ENCODE data around the gene TRAM2.

The TRAM2 gene

DNA sequence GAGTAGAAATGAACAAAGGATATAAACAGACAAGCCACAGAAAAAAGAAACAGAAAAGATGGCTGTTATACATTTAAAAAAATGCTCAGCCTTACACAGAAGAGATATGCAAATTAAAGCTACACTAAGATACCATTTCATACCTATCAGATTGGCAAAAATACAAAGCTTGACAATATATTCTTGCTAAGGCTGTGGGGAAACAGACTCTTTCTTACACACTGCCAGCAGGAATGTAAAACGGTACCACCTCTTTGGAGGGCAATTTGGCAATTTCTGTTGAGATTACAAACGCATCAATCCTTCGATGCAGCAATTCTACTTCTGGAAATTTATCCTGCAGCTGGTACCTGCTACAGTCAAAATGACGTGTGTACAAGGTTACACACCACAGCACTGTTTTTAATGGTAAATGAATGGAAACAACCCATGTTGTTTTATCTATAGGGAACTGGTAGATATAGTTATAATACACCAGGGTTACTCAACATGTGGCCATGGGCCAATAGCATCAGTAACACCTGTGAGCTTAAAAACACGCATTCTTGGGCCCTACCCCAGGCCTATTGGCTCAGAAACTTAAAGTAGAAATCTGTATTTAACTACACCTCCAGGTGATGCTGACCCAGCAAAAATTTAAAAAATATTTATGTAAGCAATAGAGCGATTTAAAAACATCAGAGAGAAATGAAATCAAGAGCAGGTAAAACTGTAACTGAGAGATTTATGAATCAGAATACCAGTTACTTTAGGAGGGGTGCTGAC, 53.3 kb downstream of the TRAM2 start:
- DNase-seq = no peak

DNA sequence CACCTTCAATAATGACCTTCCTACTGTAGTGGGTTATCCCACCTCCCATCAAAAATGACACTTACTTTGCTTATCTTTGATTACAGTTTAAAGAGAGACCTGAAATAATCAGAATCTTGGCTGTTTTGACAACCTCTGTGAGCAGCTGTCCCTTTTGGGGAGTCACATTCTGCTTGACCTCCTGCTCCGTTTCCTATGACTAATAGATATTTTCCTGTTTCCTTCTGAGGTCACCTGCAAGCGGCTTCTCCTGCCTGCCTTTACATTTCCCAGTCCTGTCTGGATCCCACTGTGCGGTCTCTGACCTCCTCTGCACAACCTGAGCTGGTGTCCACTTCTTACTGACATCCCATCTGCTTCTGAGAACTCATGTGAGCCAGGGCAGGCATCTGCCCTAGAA, 54.2 kb downstream of the TRAM2 start:
- DNase-seq = no peak

DNA sequence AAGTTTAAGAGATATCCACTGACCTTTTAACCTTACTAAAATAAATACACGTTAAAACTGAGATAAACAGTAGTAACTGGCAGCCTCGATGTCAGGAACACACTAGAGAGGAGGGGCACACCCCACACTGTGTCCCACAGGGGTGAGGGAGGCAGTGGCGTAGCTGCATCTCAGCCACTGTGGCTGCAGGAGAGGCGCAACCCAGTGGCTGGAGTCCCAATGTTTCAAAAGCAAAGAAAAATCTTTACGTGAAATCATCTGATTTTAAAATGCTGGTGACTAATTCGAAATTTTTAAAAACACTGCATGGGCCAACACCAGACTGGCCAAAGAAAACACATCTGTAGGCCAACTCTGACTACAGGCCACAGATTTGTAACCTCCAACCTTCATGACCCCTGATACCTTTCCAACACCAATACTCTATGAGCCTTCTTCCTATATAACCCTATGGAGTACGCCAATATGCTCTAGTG, 54.7 kb downstream of the TRAM2 start:
- DNase-seq = no peak

DNA sequence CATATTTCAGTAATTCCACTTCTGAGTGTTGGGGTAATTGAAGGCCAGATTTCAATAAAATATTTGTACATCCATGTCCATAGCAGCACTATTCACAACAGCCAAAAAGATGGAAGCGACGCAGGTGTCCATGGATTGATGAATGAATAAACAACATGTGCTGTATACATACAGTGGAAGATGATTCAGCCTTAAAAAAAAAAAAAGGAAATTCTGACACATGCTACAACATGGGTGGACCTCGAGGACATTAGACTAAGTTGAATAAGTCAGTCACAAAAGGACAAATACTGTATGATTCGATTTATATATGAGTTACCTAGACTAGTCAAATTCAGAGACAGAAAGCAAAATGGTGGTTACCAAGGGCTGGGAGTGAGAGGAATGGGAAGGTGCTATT, 57.2 kb downstream of the TRAM2 start:
- no peak for DNase-seq

DNA sequence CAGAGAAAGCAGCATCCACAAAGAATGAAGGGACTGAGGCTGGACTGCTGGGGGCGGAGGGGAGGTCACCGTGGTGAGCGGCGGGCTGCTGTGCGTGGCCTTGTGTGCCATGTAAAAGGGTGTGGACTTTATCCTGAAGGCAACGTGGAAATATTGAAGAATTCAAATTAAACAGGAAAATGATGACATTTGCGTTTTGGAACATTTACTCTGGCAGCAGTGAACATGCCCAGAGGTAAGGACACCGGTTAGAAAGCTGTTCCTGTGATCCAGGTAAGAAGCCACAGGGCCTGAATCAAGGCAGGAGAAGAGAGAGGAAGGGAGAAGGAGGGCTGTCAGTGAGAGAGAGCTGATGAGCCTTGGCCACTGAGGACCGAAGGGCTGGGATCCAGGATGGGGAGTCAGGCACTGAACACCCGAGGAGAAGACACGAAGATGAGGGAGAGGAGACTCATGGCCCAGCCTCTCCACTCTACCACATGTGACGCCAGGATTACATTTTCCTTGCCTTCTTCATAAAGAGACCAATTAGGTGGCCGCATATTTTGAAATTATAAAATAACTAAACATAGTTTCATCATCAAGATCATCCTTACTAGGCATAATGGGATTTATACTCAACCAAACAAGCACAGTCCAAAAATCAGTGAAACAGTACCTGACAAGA, 58.4 kb downstream of the TRAM2 start:
- DNase-seq = no peak

DNA sequence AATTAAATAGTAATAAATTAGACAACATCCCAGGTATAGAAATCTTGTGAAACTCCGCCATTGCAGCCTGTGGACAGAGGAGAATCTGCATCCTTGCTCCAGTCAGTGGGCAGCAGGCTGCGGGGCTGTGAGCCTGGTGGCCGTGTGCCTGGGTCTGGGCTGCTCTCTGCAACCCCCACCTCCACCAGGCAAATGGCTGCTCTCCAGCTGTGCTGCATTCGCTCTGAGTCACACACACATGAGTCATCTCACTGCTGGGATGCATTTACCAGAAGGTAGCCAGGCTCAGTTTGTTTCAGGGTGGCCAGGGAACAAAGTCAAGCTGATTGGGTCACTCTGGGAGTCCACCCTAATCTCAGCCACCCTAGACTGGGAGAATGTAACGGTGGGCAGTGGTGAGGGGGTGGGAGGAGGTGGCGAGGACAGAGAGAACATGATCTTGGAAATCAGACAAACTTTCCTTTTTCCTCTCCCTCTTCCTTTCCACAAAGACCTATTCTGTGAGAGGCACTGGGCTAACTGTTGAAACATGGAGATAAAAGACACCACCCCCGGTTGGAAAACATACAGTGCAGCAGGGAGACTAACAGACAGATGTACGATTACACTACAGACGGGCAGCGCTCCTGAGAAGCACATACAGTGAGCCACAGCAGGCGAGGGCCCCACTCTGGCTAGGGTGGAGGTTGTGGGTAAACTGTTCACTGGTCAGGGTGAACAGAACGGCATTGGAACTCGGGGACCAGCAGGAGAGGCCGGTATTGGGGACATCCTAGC, 59.2 kb downstream of the TRAM2 start:
- peak; percentile 9 for DNase-seq

DNA sequence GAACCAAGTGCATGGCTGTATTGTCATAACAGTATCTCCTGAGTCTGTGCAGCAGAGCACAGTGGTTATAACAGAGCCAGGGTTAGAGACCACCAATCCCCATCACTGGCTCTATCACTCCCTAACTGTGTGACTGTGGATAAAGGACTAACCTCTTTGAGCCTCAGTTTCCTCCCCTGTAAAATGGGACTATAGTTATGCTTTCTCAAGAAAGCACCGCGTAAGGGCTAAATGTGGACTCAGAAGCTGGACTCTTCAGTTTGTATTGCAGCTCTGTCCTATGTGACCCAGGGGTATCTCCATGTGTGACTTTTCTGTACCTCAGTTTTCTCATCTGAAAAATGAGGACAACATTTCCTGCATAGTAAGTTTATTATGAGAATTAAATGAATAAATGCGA, 59.9 kb downstream of the TRAM2 start:
- DNase-seq = no peak

DNA sequence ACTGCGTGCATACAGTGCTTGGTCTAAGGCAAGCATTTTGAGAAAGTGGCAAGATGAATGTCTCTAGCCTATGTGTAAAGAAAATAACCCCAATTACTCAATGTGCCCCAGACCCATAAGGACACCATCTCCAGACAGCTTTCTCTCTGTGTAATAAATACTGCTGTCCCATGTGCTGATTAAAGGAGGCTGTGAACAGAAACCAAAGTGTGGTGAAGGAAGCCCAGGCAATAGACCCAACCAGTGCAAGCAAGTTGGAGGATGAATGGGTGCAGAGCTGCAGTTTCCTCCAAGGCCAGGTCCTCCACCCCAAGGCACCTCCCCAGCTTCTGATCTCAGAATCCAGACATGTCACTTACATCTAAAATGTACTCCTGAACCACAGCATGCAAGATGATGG, 60.6 kb downstream of the TRAM2 start:
- DNase-seq = no peak

DNA sequence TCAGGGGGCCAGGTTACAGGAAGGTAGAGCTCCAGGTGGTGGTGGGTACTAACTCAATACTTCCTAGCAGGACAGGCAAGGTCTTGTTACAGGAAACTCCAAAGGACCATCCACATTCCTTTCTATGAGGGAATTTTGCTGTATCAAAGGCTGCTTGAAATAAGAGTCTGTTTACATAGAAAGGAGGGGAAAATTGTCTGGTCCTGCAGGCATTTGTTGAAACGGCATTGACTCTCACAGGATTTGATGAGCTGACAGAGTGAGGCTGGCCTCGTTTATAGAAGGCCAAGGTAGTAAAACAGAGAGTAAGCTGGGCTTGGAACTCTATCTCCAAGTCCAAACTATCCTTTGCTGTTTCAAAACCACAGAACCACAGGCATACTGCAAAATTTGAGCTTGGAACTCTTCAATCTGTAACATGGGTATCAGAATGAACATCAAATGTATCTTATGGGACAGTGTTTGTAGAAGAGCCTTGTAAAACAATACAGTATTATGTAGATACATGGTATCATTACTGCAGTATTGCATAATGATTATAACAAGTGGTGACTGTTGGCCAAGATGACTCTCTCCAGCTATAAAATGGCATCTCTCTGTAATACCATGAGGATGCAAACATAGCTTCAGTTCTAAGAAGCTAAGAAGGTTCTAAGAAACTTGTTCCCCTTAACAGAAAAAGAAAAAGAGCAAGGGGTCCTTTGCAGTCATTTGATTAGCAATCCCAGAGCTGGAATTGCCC, 61.5 kb downstream of the TRAM2 start:
- DNase-seq = no peak

DNA sequence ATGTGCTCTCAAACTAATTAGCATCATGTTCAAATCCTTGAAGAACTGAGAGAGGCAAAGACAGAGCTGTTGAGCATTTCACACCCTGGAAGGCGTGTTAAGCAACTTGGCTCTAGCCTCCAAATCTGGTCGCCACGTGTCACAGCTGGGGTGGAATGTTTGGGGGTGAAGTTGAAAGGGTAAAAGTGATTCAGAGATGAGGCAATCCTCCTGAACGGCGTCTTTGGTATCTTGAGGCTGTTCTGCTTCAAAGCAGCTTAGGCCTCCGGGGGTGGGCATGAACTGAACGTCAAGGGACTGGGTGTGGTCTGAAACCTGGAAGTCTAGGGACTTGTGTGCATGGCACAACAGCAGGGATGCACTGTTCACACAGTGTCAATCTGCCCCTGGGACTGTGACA, 62.3 kb downstream of the TRAM2 start:
- DNase-seq = no peak

DNA sequence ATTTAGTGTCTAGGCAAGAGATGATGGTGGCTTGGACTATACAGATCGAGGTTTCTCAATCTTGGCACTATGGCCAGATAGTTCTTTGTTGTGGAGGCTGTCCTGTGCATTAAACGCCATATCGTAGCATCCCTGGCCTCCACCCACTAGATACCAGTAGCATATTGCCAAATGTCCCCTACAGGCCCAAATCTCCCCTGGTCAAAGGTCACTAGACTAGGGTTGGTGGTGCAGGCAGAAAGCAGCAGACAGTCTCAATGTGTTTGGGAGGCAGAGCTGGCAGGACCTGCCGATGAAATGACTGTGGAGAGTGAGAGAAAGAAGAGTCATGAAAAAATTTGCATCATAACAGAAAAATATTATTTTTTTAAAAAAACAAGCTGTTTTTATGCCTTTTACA, 63.0 kb downstream of the TRAM2 start:
- no peak for DNase-seq

DNA sequence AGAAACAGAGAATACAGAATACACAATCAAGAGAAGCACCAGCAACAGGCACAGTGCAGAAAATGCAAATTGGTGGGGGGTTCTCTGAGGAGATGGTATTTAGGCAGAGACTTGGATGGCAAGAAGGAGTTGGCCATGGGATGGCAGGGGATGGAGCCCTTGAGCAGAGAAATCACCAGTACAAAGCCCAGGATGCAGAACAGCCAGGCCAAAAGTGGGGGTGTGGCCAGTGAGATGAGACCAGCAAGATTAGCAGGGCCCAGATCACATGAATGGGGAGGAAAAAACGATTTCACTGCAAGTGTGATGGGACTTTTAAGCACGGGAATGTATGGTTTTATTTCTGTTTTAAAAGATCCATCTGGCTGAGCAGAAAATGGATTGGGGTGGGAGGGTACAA, 63.4 kb downstream of the TRAM2 start:
- no peak for DNase-seq

DNA sequence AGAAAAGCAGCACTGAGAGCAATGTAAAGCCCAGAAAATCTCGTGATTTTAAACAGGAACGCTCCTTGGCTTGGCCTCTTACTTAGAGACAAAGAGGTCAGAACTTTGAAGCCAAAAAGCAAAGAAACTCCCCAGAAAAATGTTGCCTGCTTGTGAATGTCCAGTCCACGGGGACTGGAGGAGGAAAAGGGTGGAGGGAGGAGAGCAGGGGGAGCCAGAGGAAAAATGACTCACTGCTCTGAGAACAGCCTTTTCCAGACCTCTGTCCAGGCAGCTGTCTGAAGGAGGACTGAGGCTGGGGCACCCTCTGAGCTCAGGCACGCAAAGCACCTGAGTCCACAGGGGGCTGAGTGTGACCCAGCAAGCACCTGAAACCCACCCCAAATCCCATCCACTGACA, 64.7 kb downstream of the TRAM2 start:
- DNase-seq = no peak

DNA sequence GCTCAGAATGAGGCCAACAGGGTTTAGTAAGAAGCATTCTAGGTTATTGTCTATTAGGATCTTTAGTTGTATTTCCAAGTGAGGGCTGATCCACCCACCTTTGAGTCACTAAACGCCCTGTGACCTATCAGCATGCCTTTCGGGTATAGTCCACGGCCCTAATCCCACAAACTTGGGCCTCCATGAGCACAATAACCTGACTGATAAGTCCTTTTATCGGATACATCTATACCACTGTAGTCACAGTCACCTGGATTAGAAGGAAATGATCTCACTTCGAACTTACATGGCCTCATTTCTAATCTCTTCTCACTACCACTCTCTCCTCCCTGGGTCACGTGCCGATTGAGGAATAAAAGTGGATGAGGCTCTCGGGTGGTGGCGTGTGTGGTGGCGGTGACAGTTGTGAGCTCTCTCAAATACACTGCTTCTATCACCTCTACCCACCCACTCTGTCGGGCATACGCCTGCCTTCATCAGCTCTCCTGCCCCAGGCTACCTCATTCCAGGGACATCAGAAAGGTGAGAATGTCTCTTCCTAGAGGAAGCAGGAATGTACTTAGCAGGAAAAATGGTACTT, 65.2 kb downstream of the TRAM2 start:
- no peak for DNase-seq

DNA sequence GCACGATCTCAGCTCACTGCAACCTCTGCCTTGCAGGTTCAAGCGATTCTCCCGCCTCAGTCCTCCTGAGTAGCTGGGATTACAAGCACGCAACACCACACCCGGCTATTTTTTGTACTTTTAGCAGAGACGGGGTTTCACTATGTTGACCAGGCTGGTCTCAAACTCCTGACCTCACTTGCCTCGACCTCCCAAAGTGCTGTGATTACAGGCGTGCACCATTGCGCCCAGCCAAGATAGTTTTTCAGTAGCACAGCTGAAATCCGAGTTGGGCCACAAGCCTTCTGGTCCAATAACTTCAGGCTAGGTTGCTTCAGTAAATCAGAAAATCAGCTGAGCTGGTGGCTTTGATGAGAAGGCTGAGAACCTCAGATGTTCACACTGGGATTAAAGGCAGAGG, 65.7 kb downstream of the TRAM2 start:
- no peak for DNase-seq

DNA sequence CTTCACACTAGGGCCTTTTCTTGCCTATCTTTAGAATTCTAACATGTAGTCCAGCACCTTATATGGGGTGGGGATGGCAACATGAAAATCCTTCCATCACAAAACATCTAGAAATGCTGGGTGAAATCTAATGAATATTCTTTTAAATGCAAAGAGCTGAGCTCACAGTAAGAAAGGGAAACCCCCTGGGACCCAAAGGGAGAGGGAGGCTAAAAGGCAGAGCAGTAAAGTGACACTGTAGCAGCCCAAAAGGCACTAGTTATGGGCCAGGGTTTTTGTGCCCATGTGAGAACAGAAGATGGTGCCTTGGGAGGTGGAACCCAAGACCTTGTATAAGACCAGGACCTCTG, 66.7 kb downstream of the TRAM2 start:
- DNase-seq = no peak

DNA sequence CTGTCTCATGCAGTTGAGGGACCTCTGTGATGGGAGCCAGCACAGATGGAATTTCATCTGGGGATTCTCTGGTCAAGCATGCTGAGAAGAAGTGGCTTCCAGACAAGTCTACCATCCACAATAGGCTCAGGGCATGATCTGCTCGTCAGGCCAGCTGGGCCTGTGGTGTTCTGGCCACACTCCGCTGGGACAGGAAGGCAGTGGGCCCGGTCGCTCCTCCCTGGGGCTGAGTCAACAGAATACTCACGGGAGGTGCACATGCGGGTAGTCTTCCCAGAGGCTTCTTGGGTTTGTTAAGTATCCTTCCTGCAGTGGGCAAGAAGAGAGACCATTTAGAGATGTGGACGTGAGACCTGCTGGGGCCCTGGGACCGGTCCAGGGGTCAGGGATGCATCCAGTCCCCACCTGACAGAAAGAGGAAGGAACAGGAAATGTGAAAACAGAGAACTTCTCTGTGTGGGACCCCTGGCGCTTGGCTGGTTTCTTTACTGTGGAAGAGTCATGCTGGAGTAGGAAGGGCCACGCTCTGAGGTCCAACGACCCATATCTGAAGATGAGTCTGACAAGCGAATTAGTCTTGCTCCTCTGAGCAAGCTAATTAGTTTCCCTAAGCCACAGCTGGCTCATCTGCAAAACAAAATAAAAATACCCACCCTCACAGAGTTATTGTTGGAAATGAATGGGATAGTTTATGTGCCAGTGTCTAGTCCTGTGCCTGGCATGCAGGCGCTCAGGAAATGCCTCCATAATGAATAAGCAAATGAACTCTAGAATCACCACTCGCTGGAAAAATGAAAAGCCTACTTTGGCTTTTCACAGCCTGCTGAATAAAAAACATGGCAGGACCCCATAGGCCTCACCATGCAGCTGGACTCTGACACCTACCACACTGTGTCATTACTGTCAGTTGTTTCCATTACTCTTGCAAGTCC, 67.3 kb downstream of the TRAM2 start:
- DNase-seq = no peak

DNA sequence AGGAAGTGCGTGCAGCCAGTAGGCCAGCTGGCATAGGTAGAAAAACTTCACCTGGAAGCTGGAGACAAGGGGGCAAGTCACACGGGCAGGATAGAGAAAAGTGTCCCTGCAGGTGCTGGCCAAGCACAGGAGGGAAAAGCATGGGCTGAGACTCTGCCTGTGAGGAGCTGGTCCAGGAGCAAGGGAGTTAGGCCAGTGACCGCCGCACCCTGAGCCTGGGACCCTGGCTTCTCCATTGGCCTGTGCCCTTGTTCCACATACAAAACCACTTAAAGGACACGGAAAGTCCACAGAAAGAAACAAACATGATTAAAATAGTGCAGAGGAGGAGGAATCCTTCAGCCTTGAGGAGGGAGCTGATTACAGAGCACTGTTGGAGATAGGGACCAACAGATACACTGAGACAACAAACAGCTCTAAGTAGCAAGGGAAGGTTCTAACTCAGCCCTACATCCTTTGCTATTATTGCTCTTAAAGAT, 68.6 kb downstream of the TRAM2 start:
- DNase-seq = no peak

DNA sequence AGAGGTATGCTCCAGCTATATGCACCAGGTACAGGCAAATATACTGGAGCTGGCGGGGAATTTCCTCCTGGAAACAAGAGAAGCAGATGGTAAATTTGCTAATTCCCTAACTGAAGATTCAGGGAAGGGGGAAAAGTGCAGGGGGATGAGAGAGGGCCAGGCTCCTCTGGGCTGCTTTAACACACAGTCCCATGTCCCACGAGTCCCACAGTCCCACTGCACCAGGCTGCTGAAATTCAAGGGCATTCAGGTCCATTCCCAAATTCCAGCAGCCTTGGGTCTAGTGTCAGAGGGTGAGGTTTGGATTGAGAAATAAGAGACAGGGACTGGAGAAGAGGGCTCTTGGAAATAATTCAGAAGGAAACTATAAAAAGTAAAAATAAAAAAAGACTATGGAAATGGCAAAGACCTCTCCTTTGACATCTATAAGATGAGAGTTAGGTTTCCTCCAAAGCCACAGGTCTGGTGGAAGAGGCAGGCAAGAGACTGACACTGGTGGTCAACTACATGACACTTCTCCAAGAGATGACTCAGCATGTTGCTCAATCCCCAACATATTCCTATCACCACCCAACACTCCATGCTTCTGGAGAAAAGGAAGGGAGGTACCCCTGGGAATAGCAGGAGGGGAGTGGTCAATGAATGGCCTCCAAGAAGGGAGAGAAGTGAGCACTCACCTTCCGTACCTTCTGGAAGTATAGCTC, 69.2 kb downstream of the TRAM2 start:
- no peak for DNase-seq

DNA sequence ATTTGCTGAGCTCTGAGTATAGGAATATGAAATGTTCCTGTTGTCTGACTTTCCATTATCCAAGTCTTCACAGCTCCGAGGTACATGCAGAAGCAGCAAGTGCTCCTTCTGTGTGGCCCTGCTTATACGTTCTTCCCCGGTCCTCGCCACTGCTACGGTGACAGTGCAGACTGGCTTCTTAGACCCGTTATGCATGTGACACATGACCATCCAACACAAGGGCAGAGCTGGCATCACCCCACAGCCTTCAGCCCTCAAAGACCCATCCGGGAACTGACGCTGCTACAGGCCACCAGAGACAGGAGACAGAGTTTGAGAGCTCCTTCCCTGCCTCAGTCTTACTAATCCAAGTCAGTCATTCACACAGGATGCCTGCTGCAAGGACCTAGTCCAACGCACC, 70.4 kb downstream of the TRAM2 start:
- no peak for DNase-seq

Measured in stimulated activated CD4-positive, alpha-beta T cell treated with anti-CD3 and anti-CD28 coated beads, Interleukin-12 subunit alpha, Interleukin-12 subunit beta, amount 100 ng/mL, for 4 hours (primary cell).